Thyroid gland (tissue), 4 donors: ENCODE results near the gene LAMA2.
A peak's percentile ranks its signal among the peaks of the same experiment; 100 is the strongest.

Experiments used
- POLR2A ChIP-seq, 2 donors: fragments of 450-650 bp; IDR thresholded peaks; one replicate each; pipeline ENCODE4 v1.6.1; 2017; ENCODE audit warnings: antibody characterized with exemption in 2 of 2, mild to moderate bottlenecking in 2 of 2, moderate library complexity in 1 of 2
- TF ChIP-seq, protein P1 (sequence below), 6 experiments: fragments of 200-600 bp in 3 of 6; fragments of 450-650 bp in 3 of 6; sonication (generic) in 3 of 6; IDR thresholded peaks; one replicate each; pipeline ENCODE4 v1.5.1; 2016 to 2019; ENCODE audit warnings: antibody characterized with exemption in 6 of 6, mild to moderate bottlenecking in 2 of 6, inconsistent platforms in 1 of 6, moderate library complexity in 1 of 6

DNA sequence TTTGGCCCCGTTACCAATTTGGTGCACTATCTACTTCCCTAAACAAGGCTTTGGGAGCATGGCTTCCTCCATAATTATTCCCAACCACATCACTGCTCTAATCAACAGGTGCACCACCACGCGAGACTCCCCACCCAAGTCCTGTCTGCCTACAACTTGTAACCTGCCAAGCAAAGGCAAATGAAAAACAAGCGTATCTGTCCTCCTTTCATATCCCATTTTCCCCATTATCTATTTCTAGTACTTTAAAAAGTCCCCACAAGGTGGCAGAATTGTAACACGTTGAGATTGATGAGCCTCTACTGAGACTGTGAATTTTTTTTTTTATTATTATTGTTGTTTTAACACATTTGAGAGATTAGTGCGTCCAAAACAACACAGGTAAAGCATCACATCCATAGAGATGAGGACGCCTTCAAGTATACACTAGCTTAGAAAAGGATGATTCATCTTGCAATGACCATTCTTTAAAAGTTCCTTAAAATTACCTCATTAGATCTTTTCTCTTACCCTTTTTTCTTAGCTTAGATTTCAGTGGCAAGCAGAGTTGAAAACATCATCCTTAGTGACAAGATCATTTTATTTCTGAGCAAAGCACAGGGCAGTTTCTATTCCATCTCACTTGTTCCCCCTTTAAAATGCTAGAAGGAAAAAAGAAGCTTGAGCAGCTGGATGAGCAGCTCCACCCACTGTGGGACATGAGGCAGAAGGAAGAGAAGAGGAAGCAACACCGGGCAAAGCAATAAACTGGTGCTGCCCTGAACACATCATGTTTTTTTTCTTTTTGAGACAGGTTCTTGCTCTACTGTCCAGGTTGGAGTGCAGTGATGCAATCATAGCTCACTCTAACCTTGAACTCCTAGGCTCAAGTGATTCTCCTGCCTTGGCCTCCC lies 616.3 kb downstream of the LAMA2 start:
- TF ChIP-seq, protein P1, sequence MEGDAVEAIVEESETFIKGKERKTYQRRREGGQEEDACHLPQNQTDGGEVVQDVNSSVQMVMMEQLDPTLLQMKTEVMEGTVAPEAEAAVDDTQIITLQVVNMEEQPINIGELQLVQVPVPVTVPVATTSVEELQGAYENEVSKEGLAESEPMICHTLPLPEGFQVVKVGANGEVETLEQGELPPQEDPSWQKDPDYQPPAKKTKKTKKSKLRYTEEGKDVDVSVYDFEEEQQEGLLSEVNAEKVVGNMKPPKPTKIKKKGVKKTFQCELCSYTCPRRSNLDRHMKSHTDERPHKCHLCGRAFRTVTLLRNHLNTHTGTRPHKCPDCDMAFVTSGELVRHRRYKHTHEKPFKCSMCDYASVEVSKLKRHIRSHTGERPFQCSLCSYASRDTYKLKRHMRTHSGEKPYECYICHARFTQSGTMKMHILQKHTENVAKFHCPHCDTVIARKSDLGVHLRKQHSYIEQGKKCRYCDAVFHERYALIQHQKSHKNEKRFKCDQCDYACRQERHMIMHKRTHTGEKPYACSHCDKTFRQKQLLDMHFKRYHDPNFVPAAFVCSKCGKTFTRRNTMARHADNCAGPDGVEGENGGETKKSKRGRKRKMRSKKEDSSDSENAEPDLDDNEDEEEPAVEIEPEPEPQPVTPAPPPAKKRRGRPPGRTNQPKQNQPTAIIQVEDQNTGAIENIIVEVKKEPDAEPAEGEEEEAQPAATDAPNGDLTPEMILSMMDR (IDR thresholded peaks at IDR 0.05) = peak; percentile 25 to 82 (median 62)
- no peak for TF ChIP-seq POLR2A (IDR thresholded peaks at IDR 0.05)
